GM23248 (cell line): ENCODE measurements around the gene PRSS1. TPM values are rescaled to one million over a fixed set of nuclear protein-coding genes. Genes with fewer than 3 reads are reported as not detected.
"Not testable (repeated sequence)": the region's sequence is repeated elsewhere in the genome, so short reads cannot be mapped to it uniquely, and the experiment has no call there.

ENCODE experiments used
- DNase-seq: peaks from one replicate; pipeline ENCODE4 v3.0.0-alpha.2; 2015
- H2AFZ ChIP-seq: fragments of 200-600 bp; sonication (generic); 2 replicates; pipeline ENCODE4 v1.6.1; 2016; ENCODE audit warnings: antibody characterized with exemption
- H3F3A ChIP-seq: fragments of 200-600 bp; sonication (generic); 2 replicates; pipeline ENCODE4 v1.6.1; 2016; ENCODE audit warnings: mild to moderate bottlenecking, antibody characterized with exemption, mixed run types; ENCODE audit not compliant: insufficient read depth
- H3K27ac ChIP-seq: fragments of 200-600 bp; sonication (generic); 2 replicates; pipeline ENCODE4 v1.5.1; 2016; ENCODE audit warnings: mild to moderate bottlenecking
- H3K27me3 ChIP-seq: fragments of 200-600 bp; sonication (generic); replicated peaks from 2 replicates; pipeline ENCODE4 v1.6.1; 2016; ENCODE audit warnings: mild to moderate bottlenecking; ENCODE audit not compliant: insufficient read depth
- H3K36me3 ChIP-seq: fragments of 200-600 bp; sonication (generic); 2 replicates; pipeline ENCODE4 v1.6.1; 2016; ENCODE audit warnings: low read depth, mild to moderate bottlenecking
- H3K4me1 ChIP-seq: fragments of 200-600 bp; sonication (generic); 2 replicates; pipeline ENCODE4 v1.6.1; 2016; ENCODE audit warnings: mild to moderate bottlenecking; ENCODE audit not compliant: insufficient read depth
- H3K4me2 ChIP-seq: fragments of 200-600 bp; sonication (generic); one replicate; pipeline ENCODE4 v1.6.1; 2016; ENCODE audit warnings: mild to moderate bottlenecking; ENCODE audit not compliant: unreplicated experiment
- H3K4me3 ChIP-seq: fragments of 200-600 bp; sonication (generic); 2 replicates; pipeline ENCODE4 v1.5.1; 2016; ENCODE audit warnings: mild to moderate bottlenecking
- H3K79me2 ChIP-seq: fragments of 200-600 bp; sonication (generic); 2 replicates; pipeline ENCODE4 v1.6.1; 2016; ENCODE audit warnings: mild to moderate bottlenecking; ENCODE audit not compliant: insufficient read depth
- H3K9ac ChIP-seq: fragments of 200-600 bp; sonication (generic); 2 replicates; pipeline ENCODE4 v1.6.1; 2016; ENCODE audit warnings: mild to moderate bottlenecking
- H3K9me2 ChIP-seq: fragments of 200-600 bp; sonication (generic); 2 replicates; pipeline ENCODE4 v1.6.1; 2016; ENCODE audit warnings: mixed run types, mild to moderate bottlenecking, moderate library complexity; ENCODE audit not compliant: insufficient read depth
- H3K9me3 ChIP-seq: fragments of 200-600 bp; sonication (generic); one replicate; pipeline ENCODE4 v1.6.1; 2017; ENCODE audit warnings: low read depth
- H4K20me1 ChIP-seq: fragments of 200-600 bp; sonication (generic); 2 replicates; pipeline ENCODE4 v1.6.0; 2016; ENCODE audit not compliant: insufficient read depth
- EZH2 ChIP-seq: fragments of 200-600 bp; sonication (generic); IDR thresholded peaks from 2 replicates; pipeline ENCODE4 v1.6.1; 2018; ENCODE audit warnings: antibody characterized with exemption, mild to moderate bottlenecking; ENCODE audit not compliant: insufficient read depth, poor library complexity, severe bottlenecking
- EZH2phosphoT487 ChIP-seq: fragments of 200-600 bp; sonication (generic); IDR thresholded peaks from 2 replicates; pipeline ENCODE4 v1.6.1; 2018; ENCODE audit warnings: antibody characterized with exemption, moderate library complexity, mild to moderate bottlenecking, low read depth; ENCODE audit not compliant: insufficient read depth
- WGBS, 2 experiments: methylation state at CpG; one replicate each; pipeline ENCODE4 v1.1.6; 2015 to 2017; ENCODE audit warnings: low lambda C conversion rate in 2 of 2, low coverage in 1 of 2; ENCODE audit errors: missing lambda C conversion rate in 2 of 2; 5-methylcytosine and 5-hydroxymethylcytosine counted together
- in situ Hi-C: fragments of 300-500 bp; cut with MboI; formaldehyde crosslinking; loops from 2 replicates; pipeline ENCODE4 v1.15.0; 2020
- polyA plus RNA-seq: library from polyadenylated mRNA; unstranded; fragments of >200 nt; fragmentation: Nextera tagmentation; extraction: Ambion mirVana; gene quantifications from 2 replicates; pipeline ENCODE4 v1.2.1, GENCODE V29; 2016
- total RNA-seq: library from RNA; depleted of rRNA; stranded (reverse); fragments of >200 nt; shearing (Covaris generic); gene quantifications from 2 replicates; pipeline ENCODE4 v1.2.3, GENCODE V29; 2014

PRSS1 gene
- total and polyA plus RNA-seq, 2 experiments from 2014 or later = not detected

DNA sequence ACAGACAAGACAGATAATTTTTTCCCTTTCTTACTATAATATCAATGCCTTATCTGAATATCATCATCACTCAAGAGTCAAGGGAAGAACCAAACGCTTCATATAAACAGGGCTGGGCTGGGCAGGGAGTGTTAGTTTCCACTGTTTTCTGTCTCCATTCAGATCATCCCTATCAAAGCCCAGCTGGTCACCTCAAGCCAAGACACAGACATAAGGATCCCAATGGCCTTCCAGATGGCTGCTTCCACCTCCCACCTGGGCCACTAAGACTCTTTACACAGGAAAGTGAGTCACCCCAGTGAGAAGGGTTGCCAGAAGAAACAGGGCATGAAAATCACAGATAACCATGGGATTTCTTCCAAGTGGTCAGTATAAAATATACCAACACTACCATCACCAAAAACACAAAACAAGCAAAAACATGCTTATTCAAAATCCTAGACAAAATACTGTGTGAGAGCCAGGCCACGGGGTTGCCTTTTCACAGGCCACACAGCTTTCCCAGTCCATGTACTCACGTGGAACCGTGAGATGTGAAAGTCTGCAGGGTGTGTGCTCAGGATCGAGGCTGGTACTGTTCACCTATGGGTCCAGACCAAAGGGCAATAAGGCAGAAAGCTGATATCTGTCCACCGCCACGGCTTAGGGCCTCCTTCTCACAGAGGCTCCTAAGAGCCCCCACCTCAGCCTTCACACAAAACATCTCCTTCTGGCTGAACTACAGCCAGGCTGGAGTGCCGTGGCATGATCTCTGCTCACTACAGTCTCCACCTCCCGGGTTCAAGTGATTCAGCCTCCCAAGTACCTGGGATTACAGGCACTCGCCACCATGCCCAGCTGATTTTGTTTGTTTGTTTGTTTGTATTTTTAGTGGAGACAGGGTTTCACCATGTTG lies 5.7 kb downstream of the PRSS1 start:
- Histone ChIP-seq H3K27ac (no peak overlapping the region), H4K20me1 (no peaks in the 10 kb centered on the region), H3K79me2 (no peaks in the 10 kb centered on the region), H3K9me3 (no peaks in the 10 kb centered on the region), H3K9me2 (no peaks in the 10 kb centered on the region), H3K4me3 (no peak overlapping the region), H3K9ac (no peak overlapping the region), H2AFZ (no peak overlapping the region), H3K4me1 (no peaks in the 10 kb centered on the region), H3K27me3 (no peaks in the 10 kb centered on the region; the same call in 1 of the 2 replicates), H3K4me2 (no peak overlapping the region), H3F3A (no peaks in the 10 kb centered on the region), H3K36me3 (no peaks in the 10 kb centered on the region)
- in situ Hi-C loops = no loop called here
- TF ChIP-seq EZH2 (no peak), EZH2phosphoT487 (no peak)
- 54 to 56% methylated on average over 10 of the region's 10 CpGs for WGBS, 2 experiments
- no peak for DNase-seq

DNA sequence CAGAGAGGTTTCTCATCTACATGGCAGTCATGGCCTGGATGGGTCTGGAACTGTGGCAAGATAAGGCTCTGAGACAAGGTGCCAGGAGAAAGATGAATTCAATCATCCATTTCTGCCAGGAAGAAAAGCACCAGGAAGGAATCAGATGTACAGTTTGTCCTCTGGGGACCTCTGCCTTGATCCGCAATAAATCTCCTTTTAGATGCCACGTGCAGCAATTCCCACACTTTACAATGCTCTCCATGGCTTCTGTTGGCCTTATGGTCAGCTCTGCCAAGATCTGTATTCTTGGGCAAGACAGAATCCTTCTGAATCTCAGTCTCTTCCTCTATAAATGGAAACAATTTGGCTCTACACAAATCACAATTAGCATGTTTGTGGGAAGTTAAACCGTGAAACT lies 9.0 kb downstream of the PRSS1 start:
- 4 to 6% methylated on average over 3 of the region's 3 CpGs for WGBS, 2 experiments
- H3K4me3 ChIP-seq, H4K20me1 ChIP-seq, H3F3A ChIP-seq, H3K9ac ChIP-seq, H3K4me1 ChIP-seq, H3K36me3 ChIP-seq, H3K9me3 ChIP-seq, H3K4me2 ChIP-seq, in situ Hi-C loops, H2AFZ ChIP-seq, H3K27me3 ChIP-seq, H3K79me2 ChIP-seq, DNase-seq, H3K27ac ChIP-seq, H3K9me2 ChIP-seq: not testable (repeated sequence)

DNA sequence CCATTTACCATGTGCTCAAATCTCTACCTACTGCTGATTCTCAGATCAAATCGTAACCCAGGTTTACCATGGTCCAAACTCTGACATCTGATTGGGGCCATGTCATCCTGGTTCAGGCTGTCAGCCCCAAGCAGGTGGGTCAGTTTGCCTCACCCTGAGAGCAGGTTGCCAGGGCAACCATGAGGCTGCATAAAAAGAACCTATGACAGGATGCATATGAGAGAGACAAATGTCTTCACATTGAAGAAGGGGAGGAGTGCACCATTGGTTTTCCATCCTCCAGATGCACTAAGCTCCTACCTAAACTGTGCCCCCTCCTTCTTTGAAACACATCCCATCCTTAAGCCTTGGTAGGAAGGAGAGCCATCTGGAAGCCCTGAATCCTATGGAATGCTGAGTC lies 10.2 kb downstream of the PRSS1 start:
- H2AFZ ChIP-seq = no peak overlapping the region
- H3K9me2 ChIP-seq = no peaks in the 10 kb centered on the region
- no peak for DNase-seq
- H3K9ac ChIP-seq = no peak overlapping the region
- no peaks in the 10 kb centered on the region for H3K9me3 ChIP-seq
- no peak overlapping the region for H3K4me2 ChIP-seq
- no peak for TF ChIP-seq EZH2
- no peak for TF ChIP-seq EZH2phosphoT487
- H3K36me3 ChIP-seq = no peaks in the 10 kb centered on the region
- H4K20me1 ChIP-seq = no peaks in the 10 kb centered on the region
- no peak overlapping the region for H3K4me3 ChIP-seq
- H3K27ac ChIP-seq = no peak overlapping the region
- no peaks in the 10 kb centered on the region for H3F3A ChIP-seq
- in situ Hi-C loops = no loop called here
- no peaks in the 10 kb centered on the region; the same call in 1 of the 2 replicates for H3K27me3 ChIP-seq
- 53 to 65% methylated on average over 1 of the region's 1 CpG for WGBS, 2 experiments
- no peaks in the 10 kb centered on the region for H3K79me2 ChIP-seq
- H3K4me1 ChIP-seq = no peaks in the 10 kb centered on the region

DNA sequence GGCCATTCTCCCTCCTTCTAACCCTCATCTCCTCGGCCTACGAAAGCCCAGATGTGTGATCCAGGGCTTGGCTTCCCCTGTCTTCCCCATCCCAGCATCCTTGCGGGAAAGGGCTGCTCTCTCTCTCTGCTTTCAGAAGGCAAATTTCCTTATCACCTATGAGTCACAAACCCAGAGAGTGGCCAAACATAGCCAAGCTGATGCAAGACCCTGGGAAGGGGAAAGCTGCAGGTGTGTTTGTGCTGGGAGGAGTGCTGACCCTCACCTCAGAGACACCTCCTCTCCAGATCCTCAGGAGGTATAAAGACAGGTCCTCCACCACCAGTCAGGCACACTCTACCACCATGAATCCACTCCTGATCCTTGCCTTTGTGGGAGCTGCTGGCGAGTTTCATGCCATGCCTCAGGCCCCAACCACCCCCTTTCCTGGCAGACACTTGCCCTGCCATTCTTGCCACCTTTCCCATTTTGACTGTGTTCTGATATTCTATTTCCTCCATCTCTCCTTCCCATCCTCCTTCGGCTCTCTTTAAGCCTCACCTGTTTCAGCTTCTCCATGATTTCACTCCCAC lies 10.9 kb downstream of the PRSS1 start:
- H3K9ac ChIP-seq = no peak overlapping the region

DNA sequence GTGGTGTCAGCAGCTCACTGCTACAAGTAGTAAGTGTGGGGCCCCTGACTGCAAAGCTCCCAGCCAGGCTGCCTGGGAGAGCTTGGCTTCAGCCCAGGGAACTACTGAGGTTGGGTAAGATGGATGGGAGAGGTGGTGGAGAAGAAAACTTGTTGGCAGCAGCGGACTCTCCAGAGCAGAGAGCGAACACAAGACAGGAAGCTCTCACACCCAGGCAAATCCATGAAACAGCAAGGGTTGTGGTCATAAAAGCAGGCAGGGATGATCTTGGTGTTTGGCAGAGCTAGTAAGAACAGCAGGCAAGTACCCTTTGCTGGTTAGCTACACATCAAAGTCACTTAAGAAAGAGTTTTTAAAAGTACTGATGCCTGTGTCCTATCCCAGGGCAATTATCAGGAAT lies 12.3 kb downstream of the PRSS1 start:
- H3K9ac ChIP-seq, H3F3A ChIP-seq, H3K9me2 ChIP-seq, H2AFZ ChIP-seq, H3K4me3 ChIP-seq, H3K9me3 ChIP-seq, H3K27me3 ChIP-seq, H3K36me3 ChIP-seq, in situ Hi-C loops, H3K4me1 ChIP-seq, H3K79me2 ChIP-seq, DNase-seq, H3K27ac ChIP-seq, H4K20me1 ChIP-seq, H3K4me2 ChIP-seq: not testable (repeated sequence)
- whole genome bisulfite sequencing, 2 experiments = 37 to 56% methylated on average over 2 of the region's 2 CpGs

More for the DNA sequence above, 10.9 kb downstream of the PRSS1 start:
- in situ Hi-C loops = no loop called here
- Histone ChIP-seq H3K79me2 (no peaks in the 10 kb centered on the region), H3K4me2 (no peak overlapping the region), H3K9me2 (no peaks in the 10 kb centered on the region), H4K20me1 (no peaks in the 10 kb centered on the region), H3K4me1 (no peaks in the 10 kb centered on the region), H3K27ac (no peak overlapping the region), H3K4me3 (no peak overlapping the region), H3K36me3 (no peaks in the 10 kb centered on the region), H3K27me3 (no peaks in the 10 kb centered on the region; the same call in 1 of the 2 replicates), H2AFZ (no peak overlapping the region), H3K9me3 (no peaks in the 10 kb centered on the region), H3F3A (no peaks in the 10 kb centered on the region)
- TF ChIP-seq EZH2phosphoT487 (no peak), EZH2 (no peak)
- DNase-seq = no peak
- 34 to 36% methylated on average over 5 of the region's 5 CpGs for WGBS, 2 experiments
